Karpas-422 (cell line): Measurements from ENCODE around the gene EPHA7. TPM values are rescaled to one million over a fixed set of nuclear protein-coding genes. Genes with fewer than 3 reads are reported as not detected.

Source experiments
- DNase-seq: peaks from one replicate; pipeline ENCODE4 v3.0.0-alpha.2; 2015
- H2AFZ ChIP-seq: fragments of 200-600 bp; sonication (generic); 2 replicates; pipeline ENCODE4 v1.6.1; 2014; ENCODE audit warnings: antibody characterized with exemption, low read length, mixed read lengths
- H3K27ac ChIP-seq: fragments of 200-600 bp; sonication (generic); 2 replicates; pipeline ENCODE4 v1.5.1; 2014; ENCODE audit warnings: mild to moderate bottlenecking, low read length, moderate library complexity
- H3K27me3 ChIP-seq: fragments of 200-600 bp; sonication (generic); 2 replicates; pipeline ENCODE4 v1.6.1; 2014; ENCODE audit warnings: low read length, mixed read lengths
- H3K36me3 ChIP-seq: fragments of 200-600 bp; sonication (generic); 2 replicates; pipeline ENCODE4 v1.6.1; 2014; ENCODE audit warnings: low read length, mixed read lengths; ENCODE audit not compliant: insufficient read depth
- H3K4me1 ChIP-seq: fragments of 200-600 bp; sonication (generic); 2 replicates; pipeline ENCODE4 v1.6.1; 2014; ENCODE audit warnings: mild to moderate bottlenecking, low read length, mixed read lengths
- H3K4me2 ChIP-seq: fragments of 200-600 bp; sonication (generic); 2 replicates; pipeline ENCODE4 v1.6.1; 2014; ENCODE audit warnings: low read length, low read depth, mild to moderate bottlenecking; ENCODE audit not compliant: poor library complexity, severe bottlenecking
- H3K4me3 ChIP-seq: fragments of 200-600 bp; sonication (generic); 2 replicates; pipeline ENCODE4 v1.5.1; 2014; ENCODE audit warnings: mild to moderate bottlenecking, antibody characterized with exemption, low read length, mixed read lengths
- H3K79me2 ChIP-seq: fragments of 200-600 bp; sonication (generic); 2 replicates; pipeline ENCODE4 v1.6.1; 2014; ENCODE audit warnings: mild to moderate bottlenecking, low read length, mixed read lengths
- H3K9ac ChIP-seq: fragments of 200-600 bp; sonication (generic); 2 replicates; pipeline ENCODE4 v1.6.0; 2014; ENCODE audit warnings: low read length
- H3K9me2 ChIP-seq: fragments of 200-600 bp; sonication (generic), shearing (Covaris generic); replicated peaks from 2 replicates; pipeline ENCODE4 v1.6.0; 2014; ENCODE audit warnings: mild to moderate bottlenecking, low read length, moderate library complexity; ENCODE audit not compliant: insufficient read depth
- H3K9me3 ChIP-seq: fragments of 300-700, 200-600 bp; sonication (generic); 2 replicates; pipeline ENCODE4 v1.6.1; 2014; ENCODE audit warnings: low read length, mixed read lengths
- H4K20me1 ChIP-seq: fragments of 200-600 bp; sonication (generic); 2 replicates; pipeline ENCODE4 v1.6.1; 2014; ENCODE audit warnings: mild to moderate bottlenecking, antibody characterized with exemption, low read length, low read depth; ENCODE audit not compliant: insufficient read depth
- total RNA-seq: library from RNA; depleted of rRNA; stranded (reverse); fragments of >200 nt; shearing (Covaris generic); gene quantifications from 2 replicates; pipeline ENCODE4 v1.2.3, GENCODE V29; 2014; ENCODE audit warnings: low replicate concordance

The EPHA7 gene
- total RNA-seq, 1 experiment from 2014 or later = not detected

DNA sequence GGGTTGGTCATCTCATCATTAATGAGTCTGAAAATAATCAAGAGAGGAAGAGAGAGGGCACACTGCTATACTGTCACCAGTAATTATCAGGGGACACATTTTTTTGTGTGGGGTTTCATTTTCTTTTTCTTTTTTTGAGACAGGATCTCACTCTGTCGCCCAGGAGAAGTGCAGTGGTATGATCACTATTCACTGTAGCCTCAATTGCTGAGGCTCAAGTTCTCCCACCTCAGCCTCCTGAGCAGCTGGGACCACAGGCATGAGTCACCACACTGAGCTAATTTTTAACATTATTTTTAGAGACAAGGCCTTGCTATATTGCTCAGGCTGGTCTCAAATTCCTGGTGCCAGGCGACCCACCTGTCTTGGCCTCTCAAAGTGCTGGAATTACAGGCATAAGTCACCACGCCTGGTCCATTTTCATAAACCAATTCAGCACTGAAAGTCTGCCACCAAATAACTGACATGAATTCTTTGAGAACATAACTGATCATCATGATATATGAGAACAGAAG is 43.3 kb downstream of the EPHA7 start:
- no peak for DNase-seq
- Histone ChIP-seq H3K79me2 (no peaks in the 10 kb centered on the region), H2AFZ (no peak overlapping the region), H3K27ac (no peak overlapping the region), H3K36me3 (no peaks in the 10 kb centered on the region), H3K9me2 (no peaks in the 10 kb centered on the region; the same call in 1 of the 2 replicates), H3K4me1 (no peaks in the 10 kb centered on the region), H4K20me1 (no peaks in the 10 kb centered on the region), H3K4me2 (no peak overlapping the region), H3K27me3 (no peaks in the 10 kb centered on the region), H3K4me3 (no peak overlapping the region), H3K9me3 (peaks cover 30% of the 10 kb centered on the region; the same call in 1 of the 2 replicates), H3K9ac (no peak overlapping the region)

DNA sequence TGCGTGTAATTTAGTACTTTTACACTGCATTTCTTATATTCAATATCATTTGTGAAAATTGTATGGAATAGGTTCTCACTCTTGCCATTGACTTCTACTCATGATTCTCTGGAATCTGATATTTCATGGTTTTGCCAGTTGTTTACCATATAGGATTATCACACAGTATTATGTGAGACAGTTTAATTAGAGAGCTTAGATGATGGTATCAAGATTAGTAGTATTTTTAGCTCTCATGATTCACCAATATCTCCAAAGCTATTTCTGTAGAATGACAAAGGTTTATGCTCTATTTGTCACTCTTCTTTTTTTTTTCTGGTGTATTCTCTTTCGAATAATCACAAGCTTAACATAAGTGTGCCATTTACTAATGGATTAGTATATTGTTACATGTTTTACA is 45.9 kb downstream of the EPHA7 start:
- Histone ChIP-seq H3K9ac (no peak overlapping the region), H3K4me1 (no peaks in the 10 kb centered on the region), H3K4me3 (no peak overlapping the region), H3K27me3 (no peaks in the 10 kb centered on the region), H3K4me2 (no peak overlapping the region), H4K20me1 (no peaks in the 10 kb centered on the region), H3K79me2 (no peaks in the 10 kb centered on the region), H3K27ac (no peak overlapping the region), H3K9me3 (peaks cover 28% of the 10 kb centered on the region; the same call in 1 of the 2 replicates), H3K9me2 (no peaks in the 10 kb centered on the region; the same call in 1 of the 2 replicates), H3K36me3 (no peaks in the 10 kb centered on the region), H2AFZ (no peak overlapping the region)
- no peak for DNase-seq

DNA sequence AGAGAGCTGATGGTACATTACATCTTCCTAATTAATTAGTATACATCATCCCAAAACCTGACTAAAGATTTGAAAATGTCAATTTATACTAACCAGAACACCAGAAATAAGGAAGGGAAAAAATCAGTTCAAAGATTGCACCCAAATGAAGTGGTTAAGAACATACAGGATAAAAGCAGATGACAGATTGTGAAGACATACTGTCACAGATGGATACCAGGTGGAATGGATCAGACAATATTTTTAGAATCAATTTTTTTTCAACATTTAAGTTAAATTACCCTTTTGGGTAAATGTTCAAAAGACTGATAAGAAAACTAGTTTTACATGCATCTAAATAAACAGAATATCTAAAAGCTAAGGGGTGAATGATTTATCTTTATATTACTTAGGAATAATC is 47.6 kb downstream of the EPHA7 start:
- Histone ChIP-seq H3K79me2 (no peaks in the 10 kb centered on the region), H3K9ac (no peak overlapping the region), H3K9me2 (no peaks in the 10 kb centered on the region; the same call in 1 of the 2 replicates), H3K36me3 (no peaks in the 10 kb centered on the region), H3K27me3 (no peaks in the 10 kb centered on the region), H3K9me3 (peaks cover 21% of the 10 kb centered on the region; the same call in 1 of the 2 replicates), H2AFZ (no peak overlapping the region), H4K20me1 (no peaks in the 10 kb centered on the region), H3K27ac (no peak overlapping the region), H3K4me1 (no peaks in the 10 kb centered on the region), H3K4me3 (no peak overlapping the region), H3K4me2 (no peak overlapping the region)
- no peak for DNase-seq

DNA sequence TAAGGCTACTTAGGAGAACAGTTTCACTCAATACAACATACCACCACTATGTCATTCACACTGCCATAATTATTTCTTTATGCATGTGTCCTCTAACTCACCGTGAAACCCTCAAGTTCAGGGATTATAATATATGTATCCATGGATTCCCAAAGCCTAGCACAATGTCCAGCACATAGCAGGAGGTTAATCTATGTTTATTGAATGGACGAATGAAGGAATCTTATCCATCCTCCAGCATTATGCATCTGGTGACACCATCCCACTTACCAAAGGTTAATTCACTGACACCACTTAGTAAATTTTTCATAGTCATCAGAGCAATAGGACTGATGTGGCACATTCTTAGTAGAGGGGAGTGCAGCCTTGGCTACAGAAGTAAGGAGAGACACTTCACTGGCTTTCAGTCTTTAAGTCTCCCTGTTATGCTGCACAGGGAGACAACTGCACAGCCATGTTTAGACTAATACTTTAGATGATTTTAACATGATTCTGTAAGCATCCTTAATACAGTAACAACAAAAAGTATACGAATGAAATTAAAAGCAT is 49.7 kb downstream of the EPHA7 start:
- Histone ChIP-seq H3K9me2 (no peaks in the 10 kb centered on the region; the same call in 1 of the 2 replicates), H3K9me3 (peaks cover 22% of the 10 kb centered on the region; the same call in 1 of the 2 replicates), H2AFZ (no peak overlapping the region), H4K20me1 (no peaks in the 10 kb centered on the region), H3K4me2 (no peak overlapping the region), H3K4me3 (no peak overlapping the region), H3K36me3 (no peaks in the 10 kb centered on the region), H3K79me2 (no peaks in the 10 kb centered on the region), H3K27ac (no peak overlapping the region), H3K9ac (no peak overlapping the region), H3K27me3 (no peaks in the 10 kb centered on the region), H3K4me1 (no peaks in the 10 kb centered on the region)
- DNase-seq = no peak

DNA sequence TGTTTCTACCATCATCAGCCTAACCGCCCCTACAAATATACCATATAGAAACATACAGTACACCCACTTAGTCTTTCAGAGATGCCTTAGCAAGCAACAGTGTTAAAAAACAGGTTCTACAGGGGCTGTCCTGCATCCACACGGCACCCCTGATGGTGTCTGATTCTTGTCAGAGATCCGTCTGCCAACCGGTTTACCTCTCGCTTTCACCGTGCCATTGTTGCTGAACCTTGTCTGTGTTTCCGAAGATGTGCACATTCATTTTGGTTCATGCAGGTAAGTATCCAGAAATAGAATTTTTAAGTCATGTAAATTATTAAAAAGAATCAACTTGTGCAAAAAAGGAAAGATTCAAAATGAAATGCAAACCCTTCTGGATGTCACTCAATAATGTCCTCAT is 52.9 kb downstream of the EPHA7 start:
- no peak for DNase-seq
- H3K9ac ChIP-seq = no peak overlapping the region
- H3K27ac ChIP-seq = no peak overlapping the region
- H3K4me3 ChIP-seq = no peak overlapping the region
- H4K20me1 ChIP-seq = no peaks in the 10 kb centered on the region
- H3K4me1 ChIP-seq = no peaks in the 10 kb centered on the region
- no peak overlapping the region for H2AFZ ChIP-seq
- H3K9me3 ChIP-seq = peaks cover 21% of the 10 kb centered on the region
- H3K36me3 ChIP-seq = no peaks in the 10 kb centered on the region
- no peak overlapping the region for H3K4me2 ChIP-seq
- H3K9me2 ChIP-seq = no peaks in the 10 kb centered on the region
- H3K79me2 ChIP-seq = no peaks in the 10 kb centered on the region
- no peaks in the 10 kb centered on the region for H3K27me3 ChIP-seq

DNA sequence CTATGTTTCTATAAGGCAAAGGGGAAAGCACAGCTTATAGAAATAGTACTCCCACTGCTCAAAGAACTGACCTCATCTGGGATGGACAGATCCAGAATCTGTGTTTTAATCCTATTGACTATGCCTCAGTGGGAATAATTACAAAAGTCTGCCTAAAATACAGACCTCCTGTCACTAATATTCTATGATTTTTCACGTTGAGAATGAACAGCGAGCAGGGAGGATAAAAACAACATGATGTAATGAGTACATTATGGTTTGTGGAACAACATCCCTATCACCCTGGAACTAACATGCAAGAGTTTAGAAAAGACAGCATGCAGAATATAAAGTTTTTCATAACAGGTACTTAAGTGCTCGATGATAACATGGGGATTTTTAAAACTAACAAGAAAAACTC is 53.9 kb downstream of the EPHA7 start:
- DNase-seq = no peak
- H3K4me3 ChIP-seq = no peak overlapping the region
- no peaks in the 10 kb centered on the region for H4K20me1 ChIP-seq
- no peaks in the 10 kb centered on the region for H3K9me2 ChIP-seq
- no peaks in the 10 kb centered on the region for H3K4me1 ChIP-seq
- H3K79me2 ChIP-seq = no peaks in the 10 kb centered on the region
- H2AFZ ChIP-seq = no peak overlapping the region
- H3K27ac ChIP-seq = no peak overlapping the region
- H3K9me3 ChIP-seq = peaks cover 21% of the 10 kb centered on the region
- H3K9ac ChIP-seq = no peak overlapping the region
- no peaks in the 10 kb centered on the region for H3K36me3 ChIP-seq
- H3K4me2 ChIP-seq = no peak overlapping the region
- H3K27me3 ChIP-seq = no peaks in the 10 kb centered on the region

DNA sequence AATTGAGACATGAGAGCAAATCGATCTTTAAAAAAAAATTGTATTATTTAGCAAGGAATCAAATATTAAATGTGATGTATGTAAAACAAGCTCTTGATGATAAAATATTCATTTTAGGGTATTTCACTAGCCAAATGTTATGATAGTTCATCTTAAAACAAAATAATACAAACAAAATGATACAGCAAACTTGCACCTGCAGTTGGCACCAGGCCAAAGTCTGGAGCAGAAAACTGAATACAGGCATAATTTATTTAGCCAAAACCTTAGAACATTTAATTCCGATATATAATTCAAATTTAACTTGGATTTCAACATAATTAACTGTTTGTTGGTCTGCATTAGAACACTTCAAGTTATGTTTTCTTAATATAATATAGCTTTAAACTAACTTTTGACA is 60.9 kb downstream of the EPHA7 start:
- H3K27me3 ChIP-seq = no peaks in the 10 kb centered on the region
- no peak for DNase-seq

DNA sequence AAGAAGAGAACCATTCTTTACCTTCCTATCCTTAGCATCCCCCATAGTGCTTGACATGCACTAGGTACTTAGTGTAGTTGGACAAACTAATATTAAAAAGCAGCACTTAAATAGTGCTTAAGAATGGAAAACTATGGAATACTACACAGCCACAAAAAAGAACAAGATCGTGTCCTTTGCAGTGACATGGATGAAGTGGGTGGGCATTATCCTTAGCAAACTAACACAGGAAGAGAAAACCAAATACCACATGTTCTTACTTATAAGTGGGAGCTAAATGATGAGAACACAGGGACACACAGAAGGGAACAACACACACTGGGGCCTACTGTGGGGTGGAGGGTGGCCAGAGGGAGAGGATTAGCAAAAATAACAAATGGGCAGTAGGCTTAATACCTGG is 66.8 kb downstream of the EPHA7 start:
- Histone ChIP-seq H3K27me3 (no peaks in the 10 kb centered on the region), H3K9me2 (no peaks in the 10 kb centered on the region), H3K4me3 (no peak overlapping the region)

More for the DNA sequence above, 60.9 kb downstream of the EPHA7 start:
- Histone ChIP-seq H4K20me1 (no peaks in the 10 kb centered on the region), H3K4me1 (no peaks in the 10 kb centered on the region), H3K27ac (no peak overlapping the region), H2AFZ (no peak overlapping the region), H3K4me3 (no peak overlapping the region), H3K4me2 (no peak overlapping the region), H3K9me3 (peaks cover 12% of the 10 kb centered on the region), H3K36me3 (no peaks in the 10 kb centered on the region), H3K79me2 (no peaks in the 10 kb centered on the region), H3K9me2 (no peaks in the 10 kb centered on the region), H3K9ac (no peak overlapping the region)

More for the DNA sequence above, 66.8 kb downstream of the EPHA7 start:
- no peak overlapping the region for H3K9ac ChIP-seq
- no peaks in the 10 kb centered on the region for H3K4me1 ChIP-seq
- H3K27ac ChIP-seq = no peak overlapping the region
- no peak for DNase-seq
- H3K9me3 ChIP-seq = peaks cover 12% of the 10 kb centered on the region
- H4K20me1 ChIP-seq = no peaks in the 10 kb centered on the region
- no peak overlapping the region for H2AFZ ChIP-seq
- H3K4me2 ChIP-seq = no peak overlapping the region
- no peaks in the 10 kb centered on the region for H3K36me3 ChIP-seq
- H3K79me2 ChIP-seq = no peaks in the 10 kb centered on the region
